HepG2 (cell line): ENCODE data around the gene GTF2E1.

ENCODE experiments used
- POLR2AphosphoS2 ChIP-seq: IDR thresholded peaks from 2 replicates; pipeline ENCODE4 v1.6.1; 2011; ENCODE audit warnings: low read depth, low read length, improper control_type of control experiment
- SALL2 ChIP-seq: sonication (generic); formaldehyde crosslinking; IDR thresholded peaks from 2 replicates; pipeline ENCODE4 v1.8.1; 2023; ENCODE audit warnings: mild to moderate bottlenecking, missing genetic modification reagents, inconsistent platforms
- SRF ChIP-seq: IDR thresholded peaks from 2 replicates; pipeline ENCODE4 v1.6.1; 2011; ENCODE audit warnings: mild to moderate bottlenecking, low read depth, low read length, moderate library complexity
- TAF1 ChIP-seq: sonication (generic); formaldehyde crosslinking; IDR thresholded peaks from 2 replicates; pipeline ENCODE4 v1.4.0; 2020; ENCODE audit warnings: missing genetic modification reagents
- TF ChIP-seq, protein P1 (sequence below): sonication (generic); formaldehyde crosslinking; IDR thresholded peaks from 2 replicates; pipeline ENCODE4 v1.4.0; 2020; ENCODE audit warnings: missing genetic modification reagents
- TF ChIP-seq, protein P2 (sequence below): sonication (generic); formaldehyde crosslinking; IDR thresholded peaks from 2 replicates; pipeline ENCODE4 v1.5.0; 2020; ENCODE audit warnings: mild to moderate bottlenecking, missing genetic modification reagents, moderate library complexity
- TF ChIP-seq, protein P3 (sequence below): sonication (generic); formaldehyde crosslinking; IDR thresholded peaks from 2 replicates; pipeline ENCODE4 v1.4.0; 2020; ENCODE audit warnings: missing genetic modification reagents
- TF ChIP-seq, protein P4 (sequence below): sonication (generic); formaldehyde crosslinking; IDR thresholded peaks from 2 replicates; pipeline ENCODE4 v1.8.1; 2022; ENCODE audit warnings: low read depth, mild to moderate bottlenecking, missing genetic modification reagents
- TF ChIP-seq, protein P5 (sequence below): sonication (generic); formaldehyde crosslinking; IDR thresholded peaks from 2 replicates; pipeline ENCODE4 v1.5.0; 2020; ENCODE audit warnings: mild to moderate bottlenecking, missing genetic modification reagents

DNA sequence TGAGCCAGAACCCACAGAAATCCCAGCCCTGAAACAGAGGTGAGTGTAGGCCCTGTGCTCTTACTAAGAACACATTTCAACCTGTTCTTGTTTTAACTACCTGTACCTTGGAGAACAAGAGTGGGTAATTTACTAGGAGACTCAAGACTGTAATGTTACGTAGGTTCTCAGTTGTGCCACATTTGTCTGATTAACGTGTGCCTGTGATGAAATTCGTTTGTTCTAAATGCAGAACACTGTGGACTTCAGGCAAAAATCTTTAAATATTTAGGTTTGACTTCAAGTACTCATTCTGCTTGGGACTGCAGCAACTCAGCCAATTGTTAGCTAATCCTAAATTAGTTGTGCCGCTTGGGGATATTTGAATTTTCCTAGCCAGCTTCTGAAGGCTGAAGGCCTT, 28.3 kb downstream of the GTF2E1 start:
- TF ChIP-seq SRF: no peak
- TF ChIP-seq, protein P1, sequence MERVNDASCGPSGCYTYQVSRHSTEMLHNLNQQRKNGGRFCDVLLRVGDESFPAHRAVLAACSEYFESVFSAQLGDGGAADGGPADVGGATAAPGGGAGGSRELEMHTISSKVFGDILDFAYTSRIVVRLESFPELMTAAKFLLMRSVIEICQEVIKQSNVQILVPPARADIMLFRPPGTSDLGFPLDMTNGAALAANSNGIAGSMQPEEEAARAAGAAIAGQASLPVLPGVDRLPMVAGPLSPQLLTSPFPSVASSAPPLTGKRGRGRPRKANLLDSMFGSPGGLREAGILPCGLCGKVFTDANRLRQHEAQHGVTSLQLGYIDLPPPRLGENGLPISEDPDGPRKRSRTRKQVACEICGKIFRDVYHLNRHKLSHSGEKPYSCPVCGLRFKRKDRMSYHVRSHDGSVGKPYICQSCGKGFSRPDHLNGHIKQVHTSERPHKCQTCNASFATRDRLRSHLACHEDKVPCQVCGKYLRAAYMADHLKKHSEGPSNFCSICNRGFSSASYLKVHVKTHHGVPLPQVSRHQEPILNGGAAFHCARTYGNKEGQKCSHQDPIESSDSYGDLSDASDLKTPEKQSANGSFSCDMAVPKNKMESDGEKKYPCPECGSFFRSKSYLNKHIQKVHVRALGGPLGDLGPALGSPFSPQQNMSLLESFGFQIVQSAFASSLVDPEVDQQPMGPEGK (CRISPR knock-in tag): no peak
- TF ChIP-seq, protein P2, sequence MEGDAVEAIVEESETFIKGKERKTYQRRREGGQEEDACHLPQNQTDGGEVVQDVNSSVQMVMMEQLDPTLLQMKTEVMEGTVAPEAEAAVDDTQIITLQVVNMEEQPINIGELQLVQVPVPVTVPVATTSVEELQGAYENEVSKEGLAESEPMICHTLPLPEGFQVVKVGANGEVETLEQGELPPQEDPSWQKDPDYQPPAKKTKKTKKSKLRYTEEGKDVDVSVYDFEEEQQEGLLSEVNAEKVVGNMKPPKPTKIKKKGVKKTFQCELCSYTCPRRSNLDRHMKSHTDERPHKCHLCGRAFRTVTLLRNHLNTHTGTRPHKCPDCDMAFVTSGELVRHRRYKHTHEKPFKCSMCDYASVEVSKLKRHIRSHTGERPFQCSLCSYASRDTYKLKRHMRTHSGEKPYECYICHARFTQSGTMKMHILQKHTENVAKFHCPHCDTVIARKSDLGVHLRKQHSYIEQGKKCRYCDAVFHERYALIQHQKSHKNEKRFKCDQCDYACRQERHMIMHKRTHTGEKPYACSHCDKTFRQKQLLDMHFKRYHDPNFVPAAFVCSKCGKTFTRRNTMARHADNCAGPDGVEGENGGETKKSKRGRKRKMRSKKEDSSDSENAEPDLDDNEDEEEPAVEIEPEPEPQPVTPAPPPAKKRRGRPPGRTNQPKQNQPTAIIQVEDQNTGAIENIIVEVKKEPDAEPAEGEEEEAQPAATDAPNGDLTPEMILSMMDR (CRISPR knock-in tag): no peak
- no peak for TF ChIP-seq SALL2
- TF ChIP-seq, protein P3, sequence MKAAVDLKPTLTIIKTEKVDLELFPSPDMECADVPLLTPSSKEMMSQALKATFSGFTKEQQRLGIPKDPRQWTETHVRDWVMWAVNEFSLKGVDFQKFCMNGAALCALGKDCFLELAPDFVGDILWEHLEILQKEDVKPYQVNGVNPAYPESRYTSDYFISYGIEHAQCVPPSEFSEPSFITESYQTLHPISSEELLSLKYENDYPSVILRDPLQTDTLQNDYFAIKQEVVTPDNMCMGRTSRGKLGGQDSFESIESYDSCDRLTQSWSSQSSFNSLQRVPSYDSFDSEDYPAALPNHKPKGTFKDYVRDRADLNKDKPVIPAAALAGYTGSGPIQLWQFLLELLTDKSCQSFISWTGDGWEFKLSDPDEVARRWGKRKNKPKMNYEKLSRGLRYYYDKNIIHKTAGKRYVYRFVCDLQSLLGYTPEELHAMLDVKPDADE (CRISPR knock-in tag): no peak
- no peak for TF ChIP-seq POLR2AphosphoS2
- TF ChIP-seq, protein P4, sequence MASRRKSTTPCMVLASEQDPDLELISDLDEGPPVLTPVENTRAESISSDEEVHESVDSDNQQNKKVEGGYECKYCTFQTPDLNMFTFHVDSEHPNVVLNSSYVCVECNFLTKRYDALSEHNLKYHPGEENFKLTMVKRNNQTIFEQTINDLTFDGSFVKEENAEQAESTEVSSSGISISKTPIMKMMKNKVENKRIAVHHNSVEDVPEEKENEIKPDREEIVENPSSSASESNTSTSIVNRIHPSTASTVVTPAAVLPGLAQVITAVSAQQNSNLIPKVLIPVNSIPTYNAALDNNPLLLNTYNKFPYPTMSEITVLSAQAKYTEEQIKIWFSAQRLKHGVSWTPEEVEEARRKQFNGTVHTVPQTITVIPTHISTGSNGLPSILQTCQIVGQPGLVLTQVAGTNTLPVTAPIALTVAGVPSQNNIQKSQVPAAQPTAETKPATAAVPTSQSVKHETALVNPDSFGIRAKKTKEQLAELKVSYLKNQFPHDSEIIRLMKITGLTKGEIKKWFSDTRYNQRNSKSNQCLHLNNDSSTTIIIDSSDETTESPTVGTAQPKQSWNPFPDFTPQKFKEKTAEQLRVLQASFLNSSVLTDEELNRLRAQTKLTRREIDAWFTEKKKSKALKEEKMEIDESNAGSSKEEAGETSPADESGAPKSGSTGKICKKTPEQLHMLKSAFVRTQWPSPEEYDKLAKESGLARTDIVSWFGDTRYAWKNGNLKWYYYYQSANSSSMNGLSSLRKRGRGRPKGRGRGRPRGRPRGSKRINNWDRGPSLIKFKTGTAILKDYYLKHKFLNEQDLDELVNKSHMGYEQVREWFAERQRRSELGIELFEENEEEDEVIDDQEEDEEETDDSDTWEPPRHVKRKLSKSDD (CRISPR knock-in tag): no peak
- TF ChIP-seq TAF1 (CRISPR knock-in tag): no peak
- TF ChIP-seq, protein P5, sequence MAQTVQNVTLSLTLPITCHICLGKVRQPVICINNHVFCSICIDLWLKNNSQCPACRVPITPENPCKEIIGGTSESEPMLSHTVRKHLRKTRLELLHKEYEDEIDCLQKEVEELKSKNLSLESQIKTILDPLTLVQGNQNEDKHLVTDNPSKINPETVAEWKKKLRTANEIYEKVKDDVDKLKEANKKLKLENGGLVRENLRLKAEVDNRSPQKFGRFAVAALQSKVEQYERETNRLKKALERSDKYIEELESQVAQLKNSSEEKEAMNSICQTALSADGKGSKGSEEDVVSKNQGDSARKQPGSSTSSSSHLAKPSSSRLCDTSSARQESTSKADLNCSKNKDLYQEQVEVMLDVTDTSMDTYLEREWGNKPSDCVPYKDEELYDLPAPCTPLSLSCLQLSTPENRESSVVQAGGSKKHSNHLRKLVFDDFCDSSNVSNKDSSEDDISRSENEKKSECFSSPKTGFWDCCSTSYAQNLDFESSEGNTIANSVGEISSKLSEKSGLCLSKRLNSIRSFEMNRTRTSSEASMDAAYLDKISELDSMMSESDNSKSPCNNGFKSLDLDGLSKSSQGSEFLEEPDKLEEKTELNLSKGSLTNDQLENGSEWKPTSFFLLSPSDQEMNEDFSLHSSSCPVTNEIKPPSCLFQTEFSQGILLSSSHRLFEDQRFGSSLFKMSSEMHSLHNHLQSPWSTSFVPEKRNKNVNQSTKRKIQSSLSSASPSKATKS (CRISPR knock-in tag): no peak
